Stimulated activated CD8-positive, alpha-beta memory T cell treated with anti-CD3 and anti-CD28 coated beads, Interleukin-4, amount 100 ng/mL, for 24 hours (primary cell): ENCODE results near the gene ENTHD1.

Source experiments
- DNase-seq: peaks from one replicate; pipeline ENCODE4 v3.0.0-alpha.2; 2020; ENCODE audit warnings: low read depth

ENTHD1 gene

GRCh38 chr22:39731481-39731880 is 162.1 kb downstream of the ENTHD1 start:
- no peak for DNase-seq

- no peak for DNase-seq
Observed at GRCh38 chr22:39729141-39729934, 164.2 kb downstream of the ENTHD1 start.

- DNase-seq = no peak
Observed at GRCh38 chr22:39728236-39728860, 165.2 kb downstream of the ENTHD1 start.

- no peak for DNase-seq
Observed at GRCh38 chr22:39727541-39727940, 166.0 kb downstream of the ENTHD1 start.

- no peak for DNase-seq
Observed at GRCh38 chr22:39725351-39726035, 168.1 kb downstream of the ENTHD1 start.

GRCh38 chr22:39724857-39725256 is 168.7 kb downstream of the ENTHD1 start:
- DNase-seq = no peak

GRCh38 chr22:39724390-39724789 is 169.2 kb downstream of the ENTHD1 start:
- no peak for DNase-seq

GRCh38 chr22:39723899-39724351 is 169.6 kb downstream of the ENTHD1 start:
- no peak for DNase-seq

GRCh38 chr22:39723463-39723862 is 170.1 kb downstream of the ENTHD1 start:
- no peak for DNase-seq

GRCh38 chr22:39722501-39722900 is 171.1 kb downstream of the ENTHD1 start:
- no peak for DNase-seq

- no peak for DNase-seq
Observed at GRCh38 chr22:39722032-39722325, 171.6 kb downstream of the ENTHD1 start.

GRCh38 chr22:39721206-39722031 is 172.1 kb downstream of the ENTHD1 start:
- DNase-seq = no peak

GRCh38 chr22:39719559-39720450 is 173.8 kb downstream of the ENTHD1 start:
- DNase-seq = no peak

GRCh38 chr22:39718921-39719475 is 174.6 kb downstream of the ENTHD1 start:
- DNase-seq = no peak

- no peak for DNase-seq
Observed at GRCh38 chr22:39718206-39718605, 175.4 kb downstream of the ENTHD1 start.

- no peak for DNase-seq
Observed at GRCh38 chr22:39717099-39717498, 176.5 kb downstream of the ENTHD1 start.

- DNase-seq = no peak
Observed at GRCh38 chr22:39716534-39716933, 177.0 kb downstream of the ENTHD1 start.

GRCh38 chr22:39715778-39716495 is 177.6 kb downstream of the ENTHD1 start:
- DNase-seq = no peak

- no peak for DNase-seq
Observed at GRCh38 chr22:39714321-39714720, 179.2 kb downstream of the ENTHD1 start.

GRCh38 chr22:39713799-39714290 is 179.7 kb downstream of the ENTHD1 start:
- no peak for DNase-seq
